ENCODE measurements around the gene SPEF1.
"Not testable (repeated sequence)": the region's sequence is repeated elsewhere in the genome, so short reads cannot be mapped to it uniquely, and the experiment has no call there.

The SPEF1 gene

DNA sequence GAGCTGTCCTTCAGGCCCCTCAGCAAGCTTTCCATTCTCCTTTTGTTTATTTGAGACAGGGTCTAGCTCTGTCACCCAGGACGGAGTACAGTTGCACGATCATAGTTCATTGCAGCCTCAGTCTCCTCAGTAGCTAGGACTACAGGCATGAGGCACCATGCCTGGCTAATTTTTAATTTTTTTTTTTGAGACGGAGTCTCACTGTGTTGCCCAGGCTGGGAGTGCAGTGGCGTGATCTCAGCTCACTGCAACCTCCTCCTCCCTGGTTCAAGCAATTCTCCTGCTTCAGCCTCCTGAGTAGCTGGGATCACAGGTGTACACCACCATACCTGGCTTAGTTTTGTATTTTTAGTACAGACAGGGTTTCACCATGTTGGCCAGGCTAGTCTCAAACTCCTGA lies 8.0 kb upstream of the SPEF1 start:
- DNase-seq (ENCODE audit: low read depth in 2 of 3, low spot score in 1 of 3): not testable (repeated sequence)

DNA sequence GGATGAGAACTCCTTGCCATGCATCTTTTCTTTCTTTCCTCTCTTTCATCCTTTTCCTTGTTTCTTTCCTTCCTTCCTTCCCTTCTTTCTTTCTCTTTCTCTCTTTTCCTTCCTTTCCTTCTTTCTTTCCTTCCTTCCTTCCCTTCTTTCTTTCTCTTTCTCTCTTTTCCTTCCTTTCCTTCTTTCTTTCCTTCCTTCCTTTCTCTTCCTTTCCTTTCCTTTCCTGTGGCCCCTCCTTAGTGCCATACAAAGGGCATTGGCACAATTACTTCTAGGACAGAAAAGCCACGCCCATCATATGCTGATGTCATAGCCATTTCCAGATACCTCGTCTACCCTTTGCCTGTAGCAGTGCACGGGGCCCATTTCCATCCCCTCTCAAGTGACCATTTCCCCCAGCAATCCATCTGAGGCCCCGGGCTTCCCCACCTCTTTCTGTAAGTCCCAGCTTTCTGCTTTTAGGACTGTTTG lies 7.5 kb upstream of the SPEF1 start:
- DNase-seq (ENCODE audit: low read depth in 2 of 3, low spot score in 1 of 3): no peak

DNA sequence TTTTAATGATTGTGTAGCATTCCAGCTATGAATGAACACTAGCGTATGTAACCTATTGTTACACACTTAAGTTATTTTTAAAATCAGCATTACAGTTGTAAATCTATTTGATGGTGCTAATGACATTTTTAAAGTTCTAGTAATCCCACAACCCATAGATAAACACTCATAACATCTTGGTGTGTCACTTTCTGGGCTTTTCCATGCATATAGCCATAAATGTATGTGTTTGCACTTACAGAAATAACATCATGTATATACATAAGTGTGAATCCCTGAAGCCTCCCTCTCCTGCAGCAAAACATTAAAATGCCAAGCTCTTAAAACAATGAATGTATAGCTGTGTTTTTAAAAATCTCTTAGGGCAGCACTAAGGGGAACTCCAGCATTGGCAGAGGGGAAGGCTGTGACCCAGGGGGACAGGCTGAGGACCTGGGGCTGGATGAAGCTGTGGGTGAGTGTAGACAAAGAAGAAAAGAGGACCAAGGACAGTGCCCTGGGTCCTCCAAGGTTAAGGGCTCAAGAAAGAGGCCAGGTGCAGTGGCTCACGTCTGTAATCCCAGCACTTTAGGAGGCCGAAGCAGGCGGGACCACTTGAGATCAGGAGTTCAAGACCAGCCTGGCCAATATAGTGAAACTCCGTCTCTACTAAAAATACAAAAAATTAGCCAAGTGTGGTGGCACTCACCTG lies 6.2 kb upstream of the SPEF1 start:
- no peak for DNase-seq (ENCODE audit: low read depth in 2 of 3, low spot score in 1 of 3)

DNA sequence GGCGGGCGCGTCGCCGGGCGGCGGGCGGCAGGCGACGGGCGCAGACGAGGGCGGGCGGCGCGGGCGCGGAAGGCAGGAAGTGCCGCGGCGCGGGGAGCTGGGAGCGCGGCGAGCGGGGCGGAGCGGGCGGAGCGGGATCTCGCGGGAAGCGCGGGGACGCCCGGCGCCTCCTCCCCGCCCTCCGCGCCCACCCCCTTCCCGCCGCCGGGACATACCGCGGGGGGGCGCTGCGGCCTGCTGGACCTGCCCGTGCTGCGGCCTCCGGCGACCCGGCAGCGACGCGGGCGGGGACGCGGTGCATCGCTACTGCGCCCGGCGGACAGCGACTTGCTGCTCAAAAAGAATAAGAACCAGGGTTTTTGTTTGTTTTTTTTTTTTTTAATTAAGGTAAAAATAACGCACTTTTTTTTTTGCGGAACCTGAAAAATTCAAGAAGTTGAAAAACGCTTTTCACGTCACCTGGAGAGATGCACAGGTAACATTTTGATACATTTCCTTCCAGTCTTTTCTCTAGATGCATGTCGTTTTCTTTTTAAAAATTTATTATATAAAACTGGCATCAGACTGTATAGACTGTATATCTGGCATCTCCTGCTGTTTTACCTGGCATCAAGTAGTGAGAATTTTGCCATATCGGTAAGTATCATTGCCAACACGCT lies 5.5 kb upstream of the SPEF1 start, which contains the start of gene CENPB:
Gene CENPB (minus strand): TSS at position 76 of the 659 bp plus-strand sequence. CDS start 257 bp downstream, outside the sequence.
- DNase-seq (ENCODE audit: low read depth in 2 of 3, low spot score in 1 of 3): peak; percentile 79 to 91 (median 89)

DNA sequence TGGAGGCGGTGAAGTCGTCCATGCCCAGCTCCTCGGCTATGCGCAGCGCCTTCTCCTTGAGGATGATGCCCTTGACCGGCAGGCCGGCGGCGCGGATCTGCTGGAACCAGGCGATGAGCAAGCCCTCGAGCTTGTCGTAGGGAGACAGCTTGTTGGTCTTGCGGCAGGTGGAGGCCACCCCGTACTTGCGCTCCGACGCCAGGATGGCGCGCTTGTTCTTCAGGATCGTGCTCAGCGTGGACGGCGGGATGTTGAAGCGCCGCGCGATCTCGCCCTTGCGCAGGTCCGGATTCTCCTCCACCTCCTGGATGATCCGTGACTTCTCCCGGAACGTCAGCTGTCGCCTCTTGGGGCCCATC lies 4.9 kb upstream of the SPEF1 start:
- DNase-seq (ENCODE audit: low read depth in 2 of 3, low spot score in 1 of 3): no peak

DNA sequence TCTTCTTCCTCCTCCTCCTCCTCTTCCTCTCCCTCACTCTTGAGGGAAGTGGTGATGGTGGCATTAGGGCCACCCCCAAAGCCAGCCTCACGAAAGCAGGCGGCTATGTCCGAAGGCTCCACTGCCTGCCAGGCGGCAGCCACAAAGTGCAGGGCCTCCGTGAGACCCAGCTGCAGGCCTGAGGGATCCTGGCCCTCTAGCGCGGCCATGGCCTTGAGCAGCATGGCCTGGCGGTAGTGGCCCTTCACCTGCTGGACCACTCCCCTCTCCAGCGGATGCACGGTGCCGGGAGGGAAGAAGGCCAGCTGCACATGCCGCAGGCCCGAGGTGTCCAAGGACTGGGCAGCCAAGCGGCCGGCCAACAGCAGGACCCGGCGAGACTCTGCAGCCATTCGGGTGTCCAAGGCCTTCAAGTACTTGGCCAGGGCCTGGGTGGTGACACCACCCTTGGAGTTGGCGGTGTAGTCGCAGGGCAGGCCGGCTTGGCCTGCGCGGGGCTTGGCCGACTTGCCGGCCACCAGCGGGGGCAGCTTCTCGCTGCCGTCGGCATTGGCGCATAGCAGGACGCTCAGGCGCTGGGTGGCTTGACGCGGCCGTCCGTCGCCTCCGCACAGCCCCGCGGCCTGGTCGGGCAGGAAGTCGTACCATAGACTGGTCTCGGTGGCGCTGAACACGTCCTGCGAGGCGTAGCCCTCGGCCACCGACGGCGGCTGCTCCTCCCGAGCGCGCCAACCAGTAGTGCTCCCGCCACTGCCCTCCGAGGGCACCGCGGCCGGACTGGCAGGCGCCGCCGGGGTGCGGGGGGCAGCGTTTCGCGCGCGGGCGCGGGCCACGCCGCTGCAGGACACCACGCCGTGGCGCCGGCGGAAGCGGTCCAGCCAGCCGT lies 4.2 kb upstream of the SPEF1 start:
- DNase-seq (ENCODE audit: low read depth in 2 of 3, low spot score in 1 of 3): no peak

DNA sequence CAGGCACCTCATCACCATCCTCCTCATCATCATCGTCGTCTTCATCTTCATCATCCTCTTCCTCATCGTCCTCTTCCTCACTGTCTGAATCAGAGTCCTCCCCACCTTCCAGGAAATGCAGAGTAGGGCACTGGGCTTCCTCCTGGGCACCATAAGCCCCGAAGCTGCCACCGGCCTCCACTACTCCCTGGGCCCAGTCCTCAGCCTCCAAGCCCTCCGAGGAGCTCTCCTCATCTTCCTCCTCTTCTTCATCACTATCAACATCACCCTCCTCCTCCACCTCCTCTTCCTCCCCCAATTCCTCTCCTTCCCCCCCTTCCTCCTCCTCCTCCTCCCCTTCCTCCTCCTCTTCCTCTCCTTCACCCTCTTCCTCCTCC lies 3.6 kb upstream of the SPEF1 start:
- no peak for DNase-seq (ENCODE audit: low read depth in 2 of 3, low spot score in 1 of 3)

DNA sequence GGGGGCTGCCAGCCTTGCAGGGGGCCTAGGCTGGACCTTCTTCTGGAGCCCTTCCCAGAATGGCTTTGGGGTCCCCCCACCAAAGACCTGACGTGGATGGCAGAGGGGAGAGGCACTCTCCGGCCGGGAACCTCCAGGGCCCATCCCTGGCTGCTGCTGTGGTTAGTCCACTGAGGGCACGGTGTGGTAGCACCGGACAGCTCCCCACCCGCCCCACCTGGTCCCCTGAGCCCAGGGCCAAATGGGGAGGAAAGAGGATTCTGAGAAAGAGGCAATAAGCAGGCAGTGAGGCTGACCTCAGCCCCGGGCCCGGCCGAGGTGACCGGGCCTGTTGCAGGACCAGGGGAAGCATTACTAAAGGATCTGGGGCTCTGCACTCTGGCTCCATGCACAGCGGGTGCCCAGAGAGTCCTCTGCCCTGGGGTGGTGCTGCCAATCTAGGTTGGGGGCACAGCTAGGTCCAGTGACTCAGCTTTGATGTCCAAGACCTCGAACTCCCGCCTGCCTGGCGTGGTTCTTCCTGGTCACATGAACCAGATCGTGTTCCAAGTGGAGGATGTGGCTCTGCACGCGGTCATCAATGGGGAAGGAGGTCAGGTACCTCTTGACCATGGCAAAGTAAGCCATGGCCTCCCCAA lies 3.1 kb upstream of the SPEF1 start:
- no peak for DNase-seq (ENCODE audit: low read depth in 2 of 3, low spot score in 1 of 3)

DNA sequence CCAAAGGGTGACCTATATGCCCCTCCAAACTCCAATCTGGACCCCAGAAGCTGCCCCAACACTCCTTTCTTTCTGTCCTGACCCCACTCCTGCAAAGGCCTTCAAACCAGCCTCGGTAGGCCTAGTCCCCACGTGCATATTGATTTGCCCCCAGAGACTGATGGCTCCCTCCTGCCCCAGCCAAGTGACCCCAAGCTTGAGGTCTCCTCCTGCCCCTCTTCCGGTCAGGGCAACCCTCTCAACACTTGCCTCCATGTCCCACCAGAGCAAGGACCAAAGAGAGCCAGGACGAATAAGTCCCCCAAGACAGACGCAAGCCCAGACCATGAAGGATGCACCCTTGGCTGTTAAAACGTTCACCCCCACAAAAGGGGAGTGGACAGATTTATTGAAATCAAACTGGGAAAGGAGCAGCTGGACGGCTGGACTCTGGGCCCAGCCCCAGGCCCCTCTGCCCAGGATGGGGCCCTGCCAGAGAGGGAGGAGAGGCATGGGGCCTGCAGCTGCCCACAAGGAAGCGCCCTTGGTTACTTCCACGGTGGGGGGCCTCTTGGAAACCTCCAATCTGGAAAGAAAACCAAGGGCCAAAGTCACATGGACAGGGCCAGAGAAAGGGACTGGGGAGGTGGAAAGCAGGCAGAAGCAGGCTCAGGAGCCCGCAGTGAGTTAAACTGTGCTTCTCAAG lies 2.4 kb upstream of the SPEF1 start:
- DNase-seq (ENCODE audit: low read depth in 2 of 3, low spot score in 1 of 3): no peak

DNA sequence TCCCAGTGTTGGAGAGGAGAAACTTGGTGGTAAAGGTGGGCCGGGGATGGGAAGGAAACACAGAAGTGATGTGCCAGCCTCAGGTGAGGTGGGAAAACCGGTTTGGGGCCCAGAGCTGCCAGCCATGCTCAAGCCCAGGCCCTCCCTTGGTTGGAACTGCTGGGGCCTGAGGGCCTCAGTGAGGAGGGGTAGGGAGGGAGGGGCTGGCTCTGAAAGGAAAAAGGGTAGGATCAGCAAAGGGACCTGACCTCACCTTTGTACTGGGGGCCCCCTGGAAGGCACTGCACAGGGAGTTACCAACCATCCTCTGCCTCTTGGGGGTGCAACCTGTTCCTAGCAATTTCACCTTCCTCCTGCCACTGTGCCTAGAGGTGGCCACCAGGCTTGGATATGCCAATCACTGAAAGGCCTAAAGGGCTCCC lies 1.8 kb upstream of the SPEF1 start:
- no peak for DNase-seq (ENCODE audit: low read depth in 2 of 3, low spot score in 1 of 3)

DNA sequence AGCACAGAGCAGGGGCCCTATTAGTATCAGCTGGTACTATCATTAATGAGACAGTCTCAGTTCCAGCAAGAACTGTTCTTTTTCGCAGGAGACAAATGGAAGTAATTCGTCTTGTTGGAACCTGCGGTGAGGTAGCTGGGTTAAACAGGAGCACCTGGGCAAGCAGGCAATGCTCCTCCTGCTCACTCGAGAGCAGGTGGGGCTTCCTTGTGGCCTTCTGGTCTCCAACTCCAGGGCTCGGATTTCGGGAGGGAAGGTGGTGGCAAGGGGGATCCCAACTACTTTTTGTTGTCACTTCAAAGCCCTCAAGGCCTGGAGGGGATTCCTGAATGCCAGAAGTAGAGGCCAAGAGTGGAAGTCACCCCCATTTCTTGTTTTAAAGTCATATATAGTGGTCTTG lies 1.3 kb upstream of the SPEF1 start:
- no peak for DNase-seq (ENCODE audit: low read depth in 2 of 3, low spot score in 1 of 3)

DNA sequence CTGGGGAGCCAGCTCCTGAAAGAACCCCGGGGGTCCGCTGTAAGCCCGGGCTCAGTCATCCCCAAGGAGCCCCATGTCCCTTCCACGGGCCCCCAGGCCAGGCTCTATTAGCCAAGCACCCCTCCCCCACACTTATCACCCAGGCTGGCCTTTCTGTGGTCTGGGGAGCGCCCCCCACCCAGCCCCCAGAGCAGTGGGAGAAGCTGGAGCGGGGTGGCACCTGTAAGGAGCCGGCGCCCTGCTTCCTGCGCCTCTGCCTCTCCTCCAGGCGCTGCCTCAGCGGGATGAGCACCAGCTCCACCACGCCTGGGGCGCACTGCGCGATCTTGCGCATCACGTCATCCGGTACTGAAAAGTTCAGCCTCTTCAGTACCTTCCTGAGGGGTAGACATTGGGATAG lies 2.3 kb downstream of the SPEF1 start:
- no peak for DNase-seq (ENCODE audit: low read depth in 2 of 3, low spot score in 1 of 3)

DNA sequence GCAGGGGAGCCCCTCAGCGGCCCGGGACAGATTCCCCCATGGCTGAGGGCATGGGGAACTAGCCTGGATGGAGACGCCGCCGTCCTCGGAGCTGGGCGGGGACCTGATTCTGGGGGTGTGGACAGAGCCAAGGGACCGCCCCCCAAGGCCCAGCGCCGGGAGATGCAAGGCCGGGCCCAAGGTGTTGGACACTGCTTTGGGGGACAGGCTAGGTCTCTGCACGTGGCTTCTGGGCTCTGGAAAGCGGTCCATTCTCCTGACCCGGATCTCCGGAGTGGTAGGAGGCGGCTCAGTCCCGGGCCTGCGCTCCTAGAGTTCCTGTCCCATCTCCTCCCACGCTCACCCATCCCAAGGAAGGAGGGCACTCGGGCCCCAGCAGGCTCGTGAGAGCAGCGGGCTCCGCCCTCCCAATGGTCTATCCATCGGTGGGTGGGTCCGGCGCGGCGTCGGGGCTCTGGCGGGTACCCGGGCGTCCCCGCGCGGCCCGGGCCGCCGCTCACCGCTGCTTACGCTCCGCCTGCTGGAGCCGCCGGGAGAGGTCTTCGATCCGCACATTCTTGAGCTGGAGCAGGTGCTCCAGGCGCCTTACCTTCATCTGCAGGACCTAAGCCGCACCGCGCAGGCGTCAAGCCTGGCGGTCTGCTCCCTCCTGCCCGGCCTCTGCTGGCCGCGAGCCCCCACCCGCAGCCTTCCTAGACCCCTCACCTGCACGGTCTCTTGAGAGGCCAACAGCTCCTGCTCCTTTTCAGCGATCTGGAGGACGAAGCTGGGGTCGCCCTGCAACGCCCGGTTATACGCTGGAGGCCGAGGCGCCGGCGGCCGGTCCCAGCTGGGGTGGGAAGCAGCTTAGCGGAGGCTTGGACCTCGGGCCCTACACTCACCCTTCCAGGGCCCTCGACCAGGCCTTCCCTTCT lies 3.3 kb downstream of the SPEF1 start:
- DNase-seq (ENCODE audit: low read depth in 2 of 3, low spot score in 1 of 3): peak in 2 of 3 donors; percentile 47 to 55

DNA sequence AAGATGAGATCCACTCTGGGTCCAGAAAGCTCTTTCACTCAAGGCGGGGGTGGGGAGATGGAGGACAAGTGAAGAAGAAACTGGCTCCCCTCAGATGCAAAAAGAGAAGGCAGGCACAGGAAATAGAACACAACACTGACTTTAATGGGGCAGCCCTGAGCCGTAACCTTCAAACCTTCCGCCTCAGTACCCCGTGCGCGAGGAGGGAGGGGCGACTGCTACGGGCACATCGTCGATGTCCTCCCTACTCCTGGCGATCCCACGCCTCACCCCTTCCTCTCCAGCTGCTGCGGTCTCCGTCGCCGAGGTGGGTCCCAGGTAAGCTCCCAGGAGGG lies 3.9 kb downstream of the SPEF1 start:
- DNase-seq (ENCODE audit: low read depth in 2 of 3, low spot score in 1 of 3): no peak

DNA sequence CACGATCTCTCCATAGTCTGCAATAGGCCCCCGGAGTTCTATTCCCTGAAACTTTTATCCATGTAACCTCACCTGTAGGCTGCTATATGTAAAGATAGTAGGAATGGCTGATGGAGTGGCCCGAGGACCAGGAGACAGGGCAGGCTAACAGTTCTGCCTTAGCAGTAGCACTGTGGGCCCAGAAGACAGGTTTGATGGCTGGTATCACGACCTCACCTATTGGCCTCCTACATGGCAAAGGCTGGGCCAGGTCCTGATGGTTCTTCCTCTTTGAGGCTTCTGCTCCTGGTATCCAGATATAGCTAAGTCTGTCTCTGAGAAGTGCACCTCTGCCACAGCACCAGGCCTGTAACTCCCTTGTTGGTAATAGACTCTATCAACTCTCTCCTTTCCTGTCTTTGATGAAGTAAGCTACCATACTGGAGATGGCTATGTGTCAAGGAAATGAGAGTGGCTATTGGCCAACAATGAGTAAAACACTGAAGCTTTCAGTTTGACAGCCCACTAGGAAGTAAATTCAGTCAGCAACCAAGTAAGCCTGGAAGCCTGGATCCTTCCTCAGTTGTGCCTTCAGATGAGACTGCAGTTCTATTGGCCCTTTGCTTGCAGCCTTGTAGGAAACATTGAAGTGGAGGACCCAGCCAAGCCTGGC lies 5.7 kb downstream of the SPEF1 start:
- no peak for DNase-seq (ENCODE audit: low read depth in 2 of 3, low spot score in 1 of 3)

DNA sequence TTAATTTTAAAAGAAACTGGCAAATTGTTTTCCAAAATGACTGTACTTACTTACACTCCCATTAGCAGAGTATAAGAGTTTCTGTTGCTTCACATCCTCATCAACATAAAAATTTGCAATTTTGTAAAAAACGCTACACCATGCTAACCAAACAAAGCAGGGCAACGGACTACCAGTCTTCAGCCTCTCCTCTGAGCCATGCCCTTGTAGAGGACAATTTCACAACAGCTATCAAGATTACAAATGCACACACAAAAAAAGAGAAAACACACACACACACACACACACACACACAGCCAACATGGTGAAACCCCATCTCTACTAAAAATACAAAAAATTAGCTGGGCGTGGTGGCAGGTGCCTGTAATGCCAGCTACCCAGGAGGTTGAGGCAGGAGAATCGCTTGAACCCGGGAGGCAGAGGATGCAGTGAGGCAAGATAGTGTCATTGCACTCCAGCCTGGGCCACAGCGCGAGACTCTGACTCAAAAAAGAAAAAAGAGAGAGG lies 9.6 kb downstream of the SPEF1 start:
- DNase-seq (ENCODE audit: low read depth in 2 of 3, low spot score in 1 of 3): no peak

DNA sequence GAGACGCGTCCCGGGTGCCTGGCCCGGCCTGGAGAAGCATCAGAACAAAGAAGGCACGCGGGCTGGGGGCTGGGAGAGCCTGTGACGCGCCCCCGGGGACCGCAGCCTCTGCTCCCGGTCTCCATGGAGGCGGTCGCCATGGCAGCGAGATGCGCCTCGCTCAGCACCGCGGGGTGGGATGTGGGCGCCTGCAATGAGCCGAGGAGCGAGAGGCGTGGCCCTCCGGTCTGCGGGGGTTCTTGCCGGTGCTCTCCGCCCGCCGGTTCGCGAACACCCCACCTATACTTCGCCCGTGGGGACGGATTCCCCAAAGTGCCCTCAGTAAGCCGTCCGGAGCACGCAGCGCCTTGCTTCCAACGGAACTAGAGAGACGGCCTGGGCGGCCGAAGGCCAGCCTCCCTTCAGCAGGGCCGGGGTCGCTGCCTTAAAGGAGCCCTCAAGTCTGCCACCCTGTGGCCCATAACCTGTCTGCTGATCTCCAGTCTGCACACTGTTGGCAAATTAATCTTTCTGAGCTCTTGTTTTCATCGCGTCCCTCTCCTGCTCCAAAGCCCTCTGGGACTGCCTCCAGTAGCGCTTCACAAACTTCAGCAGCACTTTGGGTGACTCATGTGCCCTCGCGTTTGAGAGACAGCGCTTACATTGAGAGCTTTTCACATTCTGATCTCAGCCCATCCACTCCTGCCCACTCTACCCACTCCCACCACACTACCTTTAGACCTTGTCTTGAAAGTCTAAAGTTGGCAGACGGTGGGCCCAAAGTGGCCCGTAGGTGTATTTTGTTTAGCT lies 12.7 kb downstream of the SPEF1 start:
- peak; percentile 49 to 72 (median 71) for DNase-seq (ENCODE audit: low read depth in 2 of 3, low spot score in 1 of 3)
